MCF 10A (cell line): Measurements from ENCODE around the gene GIMAP8. TPM values are rescaled to one million over a fixed set of nuclear protein-coding genes. Genes with fewer than 3 reads are reported as not detected.

Experiments used
- BruUV-seq: library from RNA; stranded (reverse); fragments of 400-500 nt; replicated peaks from 2 replicates; lab custom pipeline; 2021; lab: Mats Ljungman, UMichigan
- CTCF ChIA-PET: fragments of 300-600 bp; sonication (Branson Sonifier 250); formaldehyde crosslinking; extraction: SDS; loops from one replicate; lab custom pipeline; 2021; ENCODE audit warnings: antibody characterized with exemption, inconsistent platforms; lab: Yijun Ruan, JAX
- POLR2A ChIA-PET: fragments of 300-600, 350-650 bp; sonication (Branson Sonifier 250); formaldehyde crosslinking; extraction: SDS; loops from one replicate; lab custom pipeline; 2020; ENCODE audit warnings: antibody characterized with exemption, inconsistent platforms; lab: Yijun Ruan, JAX
- DNase-seq: peaks from one replicate; pipeline ENCODE4 v3.0.0-alpha.2; 2018; ENCODE audit not compliant: unreplicated experiment
- H3K27ac Mint-ChIP-seq: one replicate; pipeline ENCODE4 v1.8.0; 2022; ENCODE audit warnings: mild to moderate bottlenecking, low read depth, mixed read lengths; ENCODE audit not compliant: unreplicated experiment
- H3K27me3 Mint-ChIP-seq: one replicate; pipeline ENCODE4 v1.8.0; 2022; ENCODE audit warnings: mixed read lengths; ENCODE audit not compliant: insufficient read depth, unreplicated experiment
- H3K36me3 Mint-ChIP-seq: one replicate; pipeline ENCODE4 v1.8.0; 2022; ENCODE audit warnings: mild to moderate bottlenecking, moderate library complexity, mixed read lengths; ENCODE audit not compliant: insufficient read depth, unreplicated experiment
- H3K4me1 Mint-ChIP-seq: one replicate; pipeline ENCODE4 v1.8.0; 2022; ENCODE audit warnings: mixed read lengths; ENCODE audit not compliant: insufficient read depth, unreplicated experiment
- H3K4me3 Mint-ChIP-seq: one replicate; pipeline ENCODE4 v1.8.0; 2022; ENCODE audit warnings: mild to moderate bottlenecking, moderate library complexity, mixed read lengths; ENCODE audit not compliant: unreplicated experiment
- H3K9me3 Mint-ChIP-seq: one replicate; pipeline ENCODE4 v1.8.0; 2022; ENCODE audit warnings: mixed read lengths; ENCODE audit not compliant: unreplicated experiment
- intact Hi-C: fragments of 100-400 bp; cut with micrococcal nuclease; formaldehyde crosslinking; loops from 2 replicates; pipeline ENCODE4 v1.14.1; 2022
- total RNA-seq: library from RNA; stranded (reverse); gene quantifications from 2 replicates; pipeline ENCODE4 v1.2.3, GENCODE V29; 2022
- TF ChIP-seq, protein P1 (sequence below): fragments of 200-600 bp; IDR thresholded peaks from one replicate; pipeline ENCODE4 v1.8.0; 2022; ENCODE audit warnings: antibody characterized with exemption, mild to moderate bottlenecking; ENCODE audit not compliant: unreplicated experiment

The GIMAP8 gene
- total RNA-seq, 1 experiment from 2014 or later = not detected

DNA sequence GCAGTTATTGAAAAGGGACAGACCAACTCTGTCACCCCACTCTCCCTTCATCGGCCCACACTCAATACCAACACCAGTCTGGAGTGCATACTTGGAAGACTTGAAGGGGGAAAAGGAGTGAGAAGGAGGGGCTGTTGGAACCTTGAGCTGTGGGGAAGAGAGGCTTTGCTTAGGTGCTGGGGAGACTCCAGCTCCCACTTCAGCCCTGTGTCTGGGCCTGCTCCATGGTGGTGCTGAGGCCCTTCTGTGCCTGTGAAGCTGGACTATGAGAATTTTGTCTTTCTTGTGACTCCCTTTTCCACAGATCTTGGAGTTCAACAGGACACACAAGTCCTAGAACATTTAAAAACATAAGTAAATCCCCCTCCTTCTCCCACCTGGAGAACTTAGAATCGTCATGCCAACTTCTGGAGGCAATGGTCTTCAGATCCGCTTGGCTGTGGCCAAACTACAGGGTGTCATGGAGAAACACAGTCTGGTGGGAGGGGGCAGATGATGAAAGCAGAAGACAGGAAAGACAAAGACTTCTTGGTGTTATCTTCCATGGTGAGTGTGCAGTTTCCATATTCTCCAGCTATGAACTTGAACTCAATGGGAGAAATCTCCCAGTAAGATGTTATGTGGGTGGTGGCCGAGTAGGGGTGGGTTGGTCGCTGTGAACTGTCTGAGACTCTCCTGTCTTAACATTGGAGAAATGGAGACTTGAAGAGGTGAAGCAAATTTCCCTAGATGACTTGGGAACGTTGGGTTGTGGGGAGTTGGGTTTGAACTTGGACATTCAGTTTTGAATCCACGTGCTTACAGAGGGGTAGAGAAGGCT, 18.4 kb upstream of the GIMAP8 start:
- no peak overlapping the region for H3K4me3 Mint-ChIP-seq
- ChIA-PET POLR2A (interaction anchor here (0.8 kb wide), 1 partner anchor 29 kb away, joined by 3 read pairs; no protein-coding TSS in a partner anchor), CTCF (interaction anchor here (0.7 to 1.3 kb wide), 3 partner anchors 10 to 514 kb away, joined by 3 to 4 read pairs (median 3); no protein-coding TSS in a partner anchor)
- BruUV-seq = no TSS peak
- peaks cover 12% of the 10 kb centered on the region for H3K27me3 Mint-ChIP-seq
- no peaks in the 10 kb centered on the region for H3K9me3 Mint-ChIP-seq
- H3K36me3 Mint-ChIP-seq = no peaks in the 10 kb centered on the region
- peaks cover 8% of the 10 kb centered on the region for H3K4me1 Mint-ChIP-seq
- intact Hi-C loops = no loop called here
- DNase-seq = no peak
- no peak overlapping the region for H3K27ac Mint-ChIP-seq
- TF ChIP-seq, protein P1, sequence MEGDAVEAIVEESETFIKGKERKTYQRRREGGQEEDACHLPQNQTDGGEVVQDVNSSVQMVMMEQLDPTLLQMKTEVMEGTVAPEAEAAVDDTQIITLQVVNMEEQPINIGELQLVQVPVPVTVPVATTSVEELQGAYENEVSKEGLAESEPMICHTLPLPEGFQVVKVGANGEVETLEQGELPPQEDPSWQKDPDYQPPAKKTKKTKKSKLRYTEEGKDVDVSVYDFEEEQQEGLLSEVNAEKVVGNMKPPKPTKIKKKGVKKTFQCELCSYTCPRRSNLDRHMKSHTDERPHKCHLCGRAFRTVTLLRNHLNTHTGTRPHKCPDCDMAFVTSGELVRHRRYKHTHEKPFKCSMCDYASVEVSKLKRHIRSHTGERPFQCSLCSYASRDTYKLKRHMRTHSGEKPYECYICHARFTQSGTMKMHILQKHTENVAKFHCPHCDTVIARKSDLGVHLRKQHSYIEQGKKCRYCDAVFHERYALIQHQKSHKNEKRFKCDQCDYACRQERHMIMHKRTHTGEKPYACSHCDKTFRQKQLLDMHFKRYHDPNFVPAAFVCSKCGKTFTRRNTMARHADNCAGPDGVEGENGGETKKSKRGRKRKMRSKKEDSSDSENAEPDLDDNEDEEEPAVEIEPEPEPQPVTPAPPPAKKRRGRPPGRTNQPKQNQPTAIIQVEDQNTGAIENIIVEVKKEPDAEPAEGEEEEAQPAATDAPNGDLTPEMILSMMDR = no peak

GRCh38 chr7:150432915-150433892, 17.2 kb upstream of the GIMAP8 start:
- ChIA-PET CTCF (interaction anchor here (0.6 to 2.2 kb wide), 7 partner anchors 12 to 808 kb away, joined by 3 to 8 read pairs (median 4); no protein-coding TSS in a partner anchor), POLR2A (no interaction called here)
- H3K27me3 Mint-ChIP-seq = peaks cover 12% of the 10 kb centered on the region
- TF ChIP-seq, protein P1 = no peak
- BruUV-seq = no TSS peak
- H3K4me3 Mint-ChIP-seq = no peak overlapping the region
- H3K4me1 Mint-ChIP-seq = peaks cover 8% of the 10 kb centered on the region
- H3K36me3 Mint-ChIP-seq = no peaks in the 10 kb centered on the region
- intact Hi-C loops = no loop called here
- DNase-seq = no peak
- H3K27ac Mint-ChIP-seq = no peak overlapping the region
- no peaks in the 10 kb centered on the region for H3K9me3 Mint-ChIP-seq

GRCh38 chr7:150434240-150434639, 16.2 kb upstream of the GIMAP8 start:
- Mint-ChIP-seq H3K27ac (no peak overlapping the region), H3K27me3 (peaks cover 12% of the 10 kb centered on the region), H3K36me3 (no peaks in the 10 kb centered on the region), H3K9me3 (no peaks in the 10 kb centered on the region), H3K4me3 (no peak overlapping the region), H3K4me1 (no peaks in the 10 kb centered on the region)
- intact Hi-C loops = no loop called here
- POLR2A ChIA-PET = interaction anchor here (1.0 kb wide), 1 partner anchor 12 kb away, joined by 3 read pairs; no protein-coding TSS in a partner anchor
- CTCF ChIA-PET = interaction anchor here (0.6 to 2.2 kb wide), 4 partner anchors 11 to 809 kb away, joined by 3 to 8 read pairs (median 6); no protein-coding TSS in a partner anchor
- no peak for DNase-seq
- TF ChIP-seq, protein P1 = no peak
- no TSS peak for BruUV-seq
